Measurements from ENCODE around the gene KANK3.
"Not testable (repeated sequence)": the region's sequence is repeated elsewhere in the genome, so short reads cannot be mapped to it uniquely, and the experiment has no call there.

KANK3 gene

GRCh38 chr19:8325454-8325853 lies 17.6 kb downstream of the KANK3 start:
- Histone ChIP-seq H3K27me3 (ENCODE audit: control insufficient read depth in 2 of 2, insufficient read depth in 2 of 2, low read length in 2 of 2) (peaks cover 0 to 2% of the 10 kb centered on the region in 2 donors), H3K4me3 (ENCODE audit: low read length in 2 of 2) (no peak overlapping the region), H3K36me3 (ENCODE audit: control insufficient read depth in 2 of 2, insufficient read depth in 2 of 2, low read length in 2 of 2) (peaks cover 0 to 11% of the 10 kb centered on the region in 2 donors), H3K4me1 (ENCODE audit: control insufficient read depth in 2 of 2, insufficient read depth in 2 of 2, low read length in 2 of 2) (peaks cover 11 to 12% of the 10 kb centered on the region in 2 donors), H3K27ac (ENCODE audit: low read depth in 2 of 2, low read length in 2 of 2) (no peak overlapping the region), H3K9ac (ENCODE audit: low read depth in 1 of 2, low read length in 2 of 2) (no peak overlapping the region), H3K9me3 (ENCODE audit: control insufficient read depth in 2 of 2, low read length in 2 of 2) (no peaks in the 10 kb centered on the region)

- Histone ChIP-seq H3K36me3 (ENCODE audit: control insufficient read depth in 2 of 2, insufficient read depth in 2 of 2, low read length in 2 of 2) (peaks cover 0 to 11% of the 10 kb centered on the region in 2 donors), H3K9me3 (ENCODE audit: control insufficient read depth in 2 of 2, low read length in 2 of 2) (no peaks in the 10 kb centered on the region), H3K27me3 (ENCODE audit: control insufficient read depth in 2 of 2, insufficient read depth in 2 of 2, low read length in 2 of 2) (peaks cover 0 to 2% of the 10 kb centered on the region in 2 donors), H3K27ac (ENCODE audit: low read depth in 2 of 2, low read length in 2 of 2) (no peak overlapping the region), H3K9ac (ENCODE audit: low read depth in 1 of 2, low read length in 2 of 2) (no peak overlapping the region), H3K4me1 (ENCODE audit: control insufficient read depth in 2 of 2, insufficient read depth in 2 of 2, low read length in 2 of 2) (peaks cover 11 to 20% of the 10 kb centered on the region in 2 donors), H3K4me3 (ENCODE audit: low read length in 2 of 2) (no peak overlapping the region)
These were observed 18.6 kb downstream of the KANK3 start for GRCh38 chr19:8324186-8325050.

GRCh38 chr19:8323781-8324185 lies 19.3 kb downstream of the KANK3 start:
- H3K27ac ChIP-seq (ENCODE audit: low read depth in 2 of 2, low read length in 2 of 2), result no peak overlapping the region

GRCh38 chr19:8322638-8322997 lies 20.4 kb downstream of the KANK3 start:
- Histone ChIP-seq H3K27me3 (ENCODE audit: control insufficient read depth in 2 of 2, insufficient read depth in 2 of 2, low read length in 2 of 2) (peaks cover 0 to 2% of the 10 kb centered on the region in 2 donors), H3K9ac (ENCODE audit: low read depth in 1 of 2, low read length in 2 of 2) (peak overlapping the region; percentile 41 to 94), H3K36me3 (ENCODE audit: control insufficient read depth in 2 of 2, insufficient read depth in 2 of 2, low read length in 2 of 2) (peaks cover 0 to 11% of the 10 kb centered on the region in 2 donors), H3K9me3 (ENCODE audit: control insufficient read depth in 2 of 2, low read length in 2 of 2) (no peaks in the 10 kb centered on the region), H3K4me1 (ENCODE audit: control insufficient read depth in 2 of 2, insufficient read depth in 2 of 2, low read length in 2 of 2) (peaks cover 11 to 20% of the 10 kb centered on the region in 2 donors), H3K27ac (ENCODE audit: low read depth in 2 of 2, low read length in 2 of 2) (no peak overlapping the region), H3K4me3 (ENCODE audit: low read length in 2 of 2) (peak overlapping the region; percentile 84 to 99)

More at GRCh38 chr19:8323781-8324185, 19.3 kb downstream of the KANK3 start:
- Histone ChIP-seq H3K36me3 (ENCODE audit: control insufficient read depth in 2 of 2, insufficient read depth in 2 of 2, low read length in 2 of 2) (peaks cover 0 to 11% of the 10 kb centered on the region in 2 donors), H3K4me1 (ENCODE audit: control insufficient read depth in 2 of 2, insufficient read depth in 2 of 2, low read length in 2 of 2) (peaks cover 11 to 20% of the 10 kb centered on the region in 2 donors), H3K27me3 (ENCODE audit: control insufficient read depth in 2 of 2, insufficient read depth in 2 of 2, low read length in 2 of 2) (peaks cover 0 to 2% of the 10 kb centered on the region in 2 donors), H3K4me3 (ENCODE audit: low read length in 2 of 2) (no peak overlapping the region), H3K9me3 (ENCODE audit: control insufficient read depth in 2 of 2, low read length in 2 of 2) (no peaks in the 10 kb centered on the region), H3K9ac (ENCODE audit: low read depth in 1 of 2, low read length in 2 of 2) (no peak overlapping the region)

GRCh38 chr19:8321986-8322637 lies 20.9 kb downstream of the KANK3 start:
- Histone ChIP-seq H3K9ac (ENCODE audit: low read depth in 1 of 2, low read length in 2 of 2) (peak overlapping the region; percentile 94 to 99), H3K4me1 (ENCODE audit: control insufficient read depth in 2 of 2, insufficient read depth in 2 of 2, low read length in 2 of 2) (peaks cover 11 to 20% of the 10 kb centered on the region in 2 donors), H3K4me3 (ENCODE audit: low read length in 2 of 2) (peak overlapping the region; percentile 84 to 99), H3K27ac (ENCODE audit: low read depth in 2 of 2, low read length in 2 of 2) (peak overlapping the region; percentile 77 to 91), H3K27me3 (ENCODE audit: control insufficient read depth in 2 of 2, insufficient read depth in 2 of 2, low read length in 2 of 2) (peaks cover 0 to 2% of the 10 kb centered on the region in 2 donors), H3K9me3 (ENCODE audit: control insufficient read depth in 2 of 2, low read length in 2 of 2) (no peaks in the 10 kb centered on the region), H3K36me3 (ENCODE audit: control insufficient read depth in 2 of 2, insufficient read depth in 2 of 2, low read length in 2 of 2) (peaks cover 0 to 11% of the 10 kb centered on the region in 2 donors)

GRCh38 chr19:8321067-8321985 lies 21.7 kb downstream of the KANK3 start, which contains the start of the genes NDUFA7 and RPS28:
NDUFA7 (minus strand) TSS chr19:8321375; CDS start chr19:8321358, 17 bp downstream.
RPS28 (plus strand) TSS chr19:8321496; CDS start chr19:8321531, 35 bp downstream.
- peaks cover 11 to 20% of the 10 kb centered on the region in 2 donors for H3K4me1 ChIP-seq (ENCODE audit: control insufficient read depth in 2 of 2, insufficient read depth in 2 of 2, low read length in 2 of 2)
- H3K27me3 ChIP-seq (ENCODE audit: control insufficient read depth in 2 of 2, insufficient read depth in 2 of 2, low read length in 2 of 2), result no peaks in the 10 kb centered on the region
- H3K36me3 ChIP-seq (ENCODE audit: control insufficient read depth in 2 of 2, insufficient read depth in 2 of 2, low read length in 2 of 2), result peaks cover under 1 to 15% of the 10 kb centered on the region in 2 donors
- H3K27ac ChIP-seq (ENCODE audit: low read depth in 2 of 2, low read length in 2 of 2), result peak within 1 kb of the TSS; percentile 77 to 91
- peak within 1 kb of the TSS; percentile 84 to 99 for H3K4me3 ChIP-seq (ENCODE audit: low read length in 2 of 2)
- peak within 1 kb of the TSS; percentile 94 to 99 for H3K9ac ChIP-seq (ENCODE audit: low read depth in 1 of 2, low read length in 2 of 2)
- H3K9me3 ChIP-seq (ENCODE audit: control insufficient read depth in 2 of 2, low read length in 2 of 2), result no peaks in the 10 kb centered on the region

- H3K36me3 ChIP-seq (ENCODE audit: control insufficient read depth in 2 of 2, insufficient read depth in 2 of 2, low read length in 2 of 2), result peaks cover 4 to 18% of the 10 kb centered on the region in 2 donors
- H3K9me3 ChIP-seq (ENCODE audit: control insufficient read depth in 2 of 2, low read length in 2 of 2), result no peaks in the 10 kb centered on the region
- peak overlapping the region; percentile 94 to 99 for H3K9ac ChIP-seq (ENCODE audit: low read depth in 1 of 2, low read length in 2 of 2)
- H3K4me1 ChIP-seq (ENCODE audit: control insufficient read depth in 2 of 2, insufficient read depth in 2 of 2, low read length in 2 of 2), result peaks cover 11 to 20% of the 10 kb centered on the region in 2 donors
- H3K4me3 ChIP-seq (ENCODE audit: low read length in 2 of 2), result peak overlapping the region; percentile 84 to 99
- H3K27ac ChIP-seq (ENCODE audit: low read depth in 2 of 2, low read length in 2 of 2), result peak overlapping the region; percentile 77 to 91
- no peaks in the 10 kb centered on the region for H3K27me3 ChIP-seq (ENCODE audit: control insufficient read depth in 2 of 2, insufficient read depth in 2 of 2, low read length in 2 of 2)
These were observed 22.4 kb downstream of the KANK3 start for GRCh38 chr19:8320564-8321066.

GRCh38 chr19:8319807-8320520 lies 23.1 kb downstream of the KANK3 start:
- H3K4me3 ChIP-seq (ENCODE audit: low read length in 2 of 2), result peak overlapping the region; percentile 84 to 99
- H3K9me3 ChIP-seq (ENCODE audit: control insufficient read depth in 2 of 2, low read length in 2 of 2), result no peaks in the 10 kb centered on the region
- peaks cover 4 to 23% of the 10 kb centered on the region in 2 donors for H3K36me3 ChIP-seq (ENCODE audit: control insufficient read depth in 2 of 2, insufficient read depth in 2 of 2, low read length in 2 of 2)
- H3K27me3 ChIP-seq (ENCODE audit: control insufficient read depth in 2 of 2, insufficient read depth in 2 of 2, low read length in 2 of 2), result no peaks in the 10 kb centered on the region
- H3K4me1 ChIP-seq (ENCODE audit: control insufficient read depth in 2 of 2, insufficient read depth in 2 of 2, low read length in 2 of 2), result peaks cover 11 to 20% of the 10 kb centered on the region in 2 donors
- H3K9ac ChIP-seq (ENCODE audit: low read depth in 1 of 2, low read length in 2 of 2), result peak overlapping the region; percentile 94 to 99
- peak overlapping the region in 1 of 2 donors; percentile 91 for H3K27ac ChIP-seq (ENCODE audit: low read depth in 2 of 2, low read length in 2 of 2)

GRCh38 chr19:8318835-8319234 lies 24.2 kb downstream of the KANK3 start:
- Histone ChIP-seq H3K4me1 (ENCODE audit: control insufficient read depth in 2 of 2, insufficient read depth in 2 of 2, low read length in 2 of 2) (peaks cover 11 to 20% of the 10 kb centered on the region in 2 donors), H3K36me3 (ENCODE audit: control insufficient read depth in 2 of 2, insufficient read depth in 2 of 2, low read length in 2 of 2) (peaks cover 4 to 30% of the 10 kb centered on the region in 2 donors)
- H3K27me3 ChIP-seq (ENCODE audit: control insufficient read depth in 2 of 2, insufficient read depth in 2 of 2, low read length in 2 of 2); H3K27ac ChIP-seq (ENCODE audit: low read depth in 2 of 2, low read length in 2 of 2); H3K4me3 ChIP-seq (ENCODE audit: low read length in 2 of 2); H3K9me3 ChIP-seq (ENCODE audit: control insufficient read depth in 2 of 2, low read length in 2 of 2); H3K9ac ChIP-seq (ENCODE audit: low read depth in 1 of 2, low read length in 2 of 2): not testable (repeated sequence)

Measured in mucosa of rectum (tissue), 2 donors.